GM18502 (cell line): ENCODE data around the gene FAM117B.
"Not testable (repeated sequence)": the region's sequence is repeated elsewhere in the genome, so short reads cannot be mapped to it uniquely, and the experiment has no call there.

Experiments
- ATAC-seq: cut with Tn5 transposase; IDR thresholded peaks from one replicate; pipeline ENCODE4 v1.9.1; 2021; ENCODE audit warnings: mild to moderate bottlenecking; ENCODE audit not compliant: unreplicated experiment, poor library complexity

Gene FAM117B

GRCh38 chr2:202797944-202798343, 163.2 kb downstream of the FAM117B start:
- ATAC-seq: no peak

- not testable (repeated sequence) for ATAC-seq
These were observed 171.1 kb downstream of the FAM117B start for GRCh38 chr2:202805911-202806310.

DNA sequence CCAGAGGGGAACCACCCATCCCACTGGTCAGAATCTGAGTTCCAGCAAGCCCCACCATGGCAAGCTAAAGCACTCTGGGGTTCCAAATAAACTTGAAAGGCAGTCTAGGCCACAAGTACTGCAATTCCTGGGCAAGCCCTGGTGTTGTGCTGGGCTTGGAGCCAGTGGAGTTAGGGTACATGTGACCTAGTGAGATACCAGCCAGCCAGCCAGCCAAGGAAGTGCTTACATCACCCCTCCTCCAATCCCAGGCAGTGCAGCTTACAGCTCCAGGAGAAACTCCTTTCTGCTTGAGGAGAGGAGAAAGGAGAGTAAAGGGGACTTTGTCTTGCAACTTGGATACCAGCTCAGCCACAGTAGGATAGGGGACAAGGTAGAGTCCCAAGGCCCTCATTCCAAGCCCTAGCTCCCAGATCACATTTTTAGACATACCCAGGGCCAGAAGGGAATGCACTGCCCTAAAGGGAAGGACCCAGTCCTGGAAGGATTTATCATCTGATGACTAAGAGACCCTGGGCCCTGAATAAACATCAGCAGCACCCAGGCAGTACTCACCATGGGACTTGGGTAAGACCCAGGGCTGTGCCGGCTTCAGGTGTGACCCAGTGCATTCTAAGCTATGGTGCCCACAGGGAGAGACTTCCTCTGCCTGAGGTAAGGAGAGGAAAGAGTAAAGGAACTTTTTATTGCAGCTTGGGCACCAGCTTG, 172.8 kb downstream of the FAM117B start:
- not testable (repeated sequence) for ATAC-seq

DNA sequence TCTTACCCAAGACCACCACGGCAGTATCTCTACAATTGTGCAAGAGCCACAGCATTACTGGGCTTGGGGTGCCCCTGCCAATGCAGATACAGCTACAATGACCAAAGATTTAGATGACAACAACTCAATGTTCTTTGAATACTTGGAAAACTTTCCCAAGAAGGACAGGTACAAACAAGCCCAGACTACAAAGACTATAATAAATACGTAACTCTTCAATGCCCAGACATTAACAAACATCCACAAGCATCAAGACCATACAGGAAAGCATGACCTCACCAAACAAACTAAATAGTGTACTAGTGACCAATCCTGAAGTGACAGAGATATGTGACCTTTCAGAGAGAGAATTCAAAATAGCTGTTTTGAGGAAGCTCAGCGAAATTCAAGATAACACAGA, 174.0 kb downstream of the FAM117B start:
- no peak for ATAC-seq

DNA sequence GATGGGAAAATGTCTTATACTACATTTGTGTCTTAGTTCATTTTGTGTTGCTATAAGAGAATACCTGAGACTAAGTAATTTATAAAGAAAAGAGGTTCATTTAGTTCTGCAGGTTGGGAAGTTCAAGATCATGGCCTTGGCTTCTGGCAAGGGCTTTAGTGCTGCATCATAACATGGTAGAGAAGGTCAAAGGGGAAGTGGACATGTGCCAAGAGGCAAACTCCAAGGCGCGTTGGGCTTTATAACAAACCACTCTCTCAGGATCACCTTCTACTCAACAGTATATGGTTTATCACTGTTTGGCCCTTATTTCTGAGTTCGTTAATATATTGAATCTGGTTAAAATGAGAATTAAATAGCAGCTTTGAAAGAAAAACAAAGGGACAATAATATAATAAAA, 178.6 kb downstream of the FAM117B start:
- no peak for ATAC-seq

GRCh38 chr2:202814226-202814625, 179.5 kb downstream of the FAM117B start:
- no peak for ATAC-seq

DNA sequence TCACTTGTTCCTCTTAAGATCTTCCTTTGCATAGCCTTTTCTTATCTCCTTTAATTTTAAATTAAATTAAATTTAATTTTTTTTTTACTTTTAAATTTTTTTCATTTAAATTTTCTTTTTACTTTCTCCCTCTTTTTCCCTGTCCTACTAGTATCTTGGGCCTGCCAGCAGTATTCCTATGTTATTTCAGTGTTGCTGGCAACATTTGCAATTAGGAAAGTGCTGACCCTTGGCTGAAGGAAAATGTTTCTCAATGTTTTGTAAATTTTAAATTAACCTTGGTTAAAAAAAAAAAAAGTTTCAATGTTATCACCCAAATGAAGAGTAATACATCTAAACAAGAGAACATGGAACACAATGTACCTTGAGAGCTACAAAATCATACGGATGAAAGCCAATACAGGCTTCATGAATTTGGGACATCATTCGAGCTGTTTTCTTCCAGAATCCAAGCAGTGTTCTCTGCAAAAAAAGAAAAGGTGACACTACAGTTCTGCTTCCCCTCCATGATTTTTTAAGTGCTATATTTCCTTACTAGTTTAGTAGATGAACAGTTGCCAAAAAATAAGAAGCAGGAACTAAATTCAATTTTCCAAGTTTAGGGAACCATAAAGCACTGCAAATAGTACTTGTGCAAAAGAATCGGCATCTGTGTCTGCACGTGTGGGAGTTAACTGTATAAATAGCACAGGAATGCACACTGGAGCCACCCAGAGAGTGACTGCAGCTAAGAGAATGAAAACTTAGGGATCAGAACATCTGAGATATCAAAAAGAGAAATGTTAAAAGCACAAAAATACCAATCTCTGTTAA, 181.0 kb downstream of the FAM117B start:
- ATAC-seq: no peak

GRCh38 chr2:202817771-202818170, 183.0 kb downstream of the FAM117B start:
- ATAC-seq: no peak

DNA sequence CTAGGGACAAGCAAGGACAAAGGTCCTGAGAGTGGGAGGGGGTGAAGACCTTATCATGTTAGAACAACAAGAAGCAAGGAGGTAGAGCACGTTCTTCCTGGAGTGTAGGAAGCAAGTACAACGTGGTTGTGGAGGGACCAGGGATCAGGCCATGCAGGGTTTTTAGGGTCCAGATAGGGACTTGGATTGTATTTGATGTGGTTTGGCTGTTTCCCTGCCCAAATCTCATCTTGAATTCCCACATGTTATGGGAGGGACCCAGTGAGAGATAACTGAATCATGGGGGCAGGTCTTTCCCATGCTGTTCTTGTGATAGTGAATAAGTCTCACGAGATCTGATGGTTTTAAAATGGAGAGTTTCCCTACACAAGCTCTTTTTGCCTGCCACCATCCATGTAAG, 183.6 kb downstream of the FAM117B start:
- ATAC-seq: no peak
